CD4-positive, alpha-beta T cell treated with Interleukin-6 for 4 hours (primary cell): Measurements from ENCODE around the gene CALB2.

Experiments used
- DNase-seq: peaks from one replicate; pipeline ENCODE4 v3.0.0-alpha.2; 2020; ENCODE audit warnings: mixed read lengths

CALB2 gene

DNA sequence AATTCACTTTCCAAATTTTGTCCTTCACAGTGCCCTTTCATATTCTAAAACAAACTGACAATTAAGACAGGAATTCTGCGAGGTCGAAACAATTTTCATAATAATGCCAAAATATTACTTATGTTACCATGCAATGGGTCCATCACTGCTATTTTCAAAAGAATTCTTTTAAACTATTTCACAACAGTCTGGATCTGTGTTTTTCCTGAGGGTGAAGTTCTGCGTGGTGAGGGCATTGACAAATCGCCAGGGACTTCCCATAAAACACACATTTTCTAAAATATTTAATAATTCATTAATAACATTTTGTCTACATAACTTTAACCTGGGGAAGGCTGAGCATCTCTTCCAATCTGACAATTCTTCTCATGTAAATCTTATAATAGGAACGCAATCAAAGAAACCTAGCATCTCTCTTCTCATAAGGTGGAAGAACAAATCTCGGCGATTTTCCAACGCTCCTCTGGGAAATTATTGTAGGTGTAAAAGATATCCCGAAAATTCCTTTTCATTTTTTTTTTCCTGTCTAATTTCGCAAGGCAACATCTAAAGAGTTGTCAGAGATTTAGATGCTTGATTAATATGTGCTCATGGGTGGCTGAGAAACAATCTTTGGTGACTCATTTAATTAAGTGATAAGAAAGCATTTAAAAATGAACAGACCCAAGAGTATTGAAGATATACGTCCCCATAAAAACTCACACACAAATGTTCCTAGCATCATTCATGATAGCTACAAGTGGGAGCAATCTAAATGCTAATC is 41.5 kb downstream of the CALB2 start:
- no peak for DNase-seq

DNA sequence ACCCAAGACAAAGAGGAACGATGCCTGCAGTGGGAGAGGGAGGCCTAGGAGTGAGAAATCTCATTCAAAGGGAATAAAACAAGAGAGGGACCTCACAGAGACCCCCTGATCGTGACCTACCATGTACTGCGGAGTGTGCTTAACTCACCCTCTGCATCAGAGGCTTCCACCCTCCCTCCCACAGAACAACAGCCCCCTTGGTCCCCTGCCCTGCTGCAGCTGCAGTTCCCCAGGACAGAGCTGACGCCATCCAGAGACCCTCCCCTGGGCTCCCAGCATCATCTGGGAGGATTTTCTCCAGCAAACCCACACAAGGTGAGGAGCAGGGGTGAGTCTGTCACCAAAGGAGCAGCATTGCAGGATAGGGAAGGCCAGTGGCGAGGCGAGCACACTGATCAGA is 43.5 kb downstream of the CALB2 start:
- DNase-seq: no peak

DNA sequence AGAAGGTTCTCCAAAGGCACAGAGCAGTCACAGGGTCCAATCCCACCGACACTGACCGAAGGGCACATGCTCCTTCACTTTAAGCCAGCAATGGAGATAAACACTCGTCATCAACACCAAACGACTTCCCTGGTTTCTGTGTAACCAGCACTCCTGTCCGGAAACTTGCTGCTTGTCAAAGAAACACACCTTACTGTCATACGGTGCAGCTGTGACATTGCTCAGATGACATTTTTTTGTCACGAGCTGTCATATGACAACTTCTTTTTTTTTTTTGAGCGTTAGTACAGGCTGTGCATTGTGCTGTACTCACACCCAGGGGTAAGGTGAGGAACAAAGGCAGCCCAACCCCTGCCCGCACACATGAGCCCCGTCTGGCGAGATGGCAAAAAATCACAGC is 44.2 kb downstream of the CALB2 start:
- DNase-seq: no peak

DNA sequence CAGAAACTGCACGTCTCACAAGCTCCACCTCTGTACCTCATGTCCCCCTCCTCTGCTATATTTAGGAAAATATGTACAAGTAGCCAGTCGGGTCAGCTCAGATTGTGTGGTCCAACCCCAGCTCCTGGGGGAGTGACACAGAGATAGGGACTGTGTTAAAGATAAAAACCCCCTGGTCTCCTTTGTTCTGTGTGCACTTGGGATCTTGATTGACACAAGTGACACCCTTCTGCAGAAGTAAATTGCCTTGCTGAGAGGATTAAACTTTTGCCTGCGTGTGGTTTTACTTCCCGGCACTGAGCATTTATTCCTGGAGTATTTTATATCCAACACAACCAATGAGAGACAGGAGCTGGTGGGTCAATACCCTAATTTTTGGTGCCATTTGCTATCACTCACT is 45.8 kb downstream of the CALB2 start:
- DNase-seq: no peak

DNA sequence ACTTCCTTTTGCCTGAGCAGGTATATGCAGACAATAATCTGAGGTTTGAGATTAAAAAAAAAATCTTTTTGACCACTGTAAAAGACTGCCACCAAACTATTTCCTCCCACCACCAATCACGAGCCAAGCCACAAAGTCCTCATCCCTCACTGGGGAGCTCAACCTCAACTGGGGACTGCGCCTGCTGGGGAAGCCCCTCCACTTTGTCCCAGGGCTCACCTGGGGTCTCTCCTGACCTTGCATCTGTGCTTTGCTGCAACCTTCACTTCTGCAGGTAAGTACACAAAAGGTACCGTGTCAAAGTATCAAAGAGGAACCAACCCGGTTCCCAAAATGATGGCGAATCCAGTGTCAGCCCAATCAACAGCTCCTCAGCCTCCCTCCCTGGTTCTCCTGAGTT is 47.8 kb downstream of the CALB2 start:
- no peak for DNase-seq

DNA sequence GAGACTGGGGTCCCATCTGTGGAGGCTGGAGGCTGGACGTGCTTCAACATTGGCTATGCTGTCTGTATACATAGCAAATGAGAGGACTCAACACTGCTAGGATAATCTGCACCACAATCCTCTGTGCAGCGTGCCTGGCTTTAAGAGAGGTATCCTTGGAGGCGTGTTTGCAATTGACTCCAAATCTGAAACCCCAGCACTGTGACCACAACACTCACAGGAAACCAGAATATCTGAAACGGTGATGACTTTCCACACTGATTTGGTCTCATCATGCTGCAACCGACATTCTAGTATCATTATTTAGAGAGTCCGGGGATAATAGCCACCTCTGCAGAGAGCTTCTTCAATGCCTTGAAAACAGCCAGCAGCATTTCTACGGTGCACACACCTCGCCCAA is 48.2 kb downstream of the CALB2 start:
- no peak for DNase-seq

DNA sequence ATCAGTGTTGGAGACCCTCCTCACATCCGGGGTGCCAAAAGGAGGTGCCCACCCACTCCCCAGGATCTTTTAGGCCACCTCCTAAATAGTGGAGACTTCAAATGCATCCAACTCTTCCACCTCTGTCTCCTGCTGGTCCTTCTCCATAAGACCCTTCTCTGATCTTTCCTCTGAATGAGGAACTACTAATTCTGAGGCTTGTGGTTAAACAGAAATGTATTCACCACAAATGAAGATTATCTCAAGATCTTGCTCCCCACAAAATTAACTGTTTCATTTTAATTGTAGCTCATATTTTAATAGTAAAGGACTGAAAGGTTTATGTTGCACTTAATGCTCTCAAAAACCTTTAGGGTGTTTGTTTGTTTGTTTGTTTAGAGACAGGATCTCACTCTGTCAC is 49.2 kb downstream of the CALB2 start:
- no peak for DNase-seq

DNA sequence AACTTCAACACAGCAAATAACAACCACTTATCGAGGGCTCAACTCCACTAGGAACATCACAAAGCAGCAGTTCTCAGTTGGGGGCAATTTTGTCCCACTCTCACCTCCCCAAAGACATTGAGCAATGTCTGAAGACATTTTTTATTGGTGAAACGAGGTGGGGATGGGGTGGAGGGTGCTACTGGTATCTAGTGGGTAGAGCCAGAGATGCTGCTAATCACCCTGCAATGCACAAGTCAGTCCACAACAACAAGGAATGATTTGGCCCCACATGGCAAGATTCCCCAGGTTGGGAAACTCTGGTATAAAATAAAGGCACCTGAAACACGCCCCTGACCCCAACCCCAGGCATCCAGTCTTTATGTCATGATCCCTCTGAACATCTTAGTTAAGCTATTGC is 50.0 kb downstream of the CALB2 start:
- DNase-seq: no peak

DNA sequence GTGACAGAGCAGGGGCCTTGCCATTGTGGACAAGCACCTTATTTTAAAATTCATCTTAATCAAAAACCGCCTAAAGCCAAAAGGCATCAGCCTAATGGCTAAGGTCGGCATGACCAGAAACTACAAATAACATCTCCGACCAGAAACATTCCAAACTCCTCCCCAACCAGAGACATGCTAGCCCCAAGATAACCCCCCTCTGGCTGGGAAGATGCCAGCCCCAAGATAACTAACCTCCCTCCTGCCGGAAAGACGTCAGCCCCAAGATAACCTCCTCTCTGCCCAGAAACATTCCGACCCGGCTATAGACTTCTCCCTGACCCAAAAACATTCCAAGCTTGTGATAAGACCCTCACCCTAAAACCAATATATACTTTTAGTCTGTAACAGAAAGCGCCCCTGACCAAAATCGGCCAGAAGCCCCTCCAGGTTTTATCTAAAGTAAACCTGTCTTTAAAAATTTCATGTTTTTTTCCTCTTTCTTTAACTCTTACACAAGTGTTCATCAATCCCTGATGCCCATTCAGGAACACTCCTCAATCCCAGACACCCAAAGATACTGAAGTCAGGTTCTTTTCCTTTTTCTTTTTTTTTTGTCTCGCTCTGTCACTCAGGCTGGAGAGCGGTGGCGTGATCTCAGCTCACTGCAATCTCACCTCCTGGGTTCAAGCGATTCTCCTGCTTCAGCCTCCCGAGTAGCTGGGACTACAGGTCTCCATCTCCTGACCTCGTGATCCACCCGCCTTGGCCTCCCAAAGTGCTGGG is 50.7 kb downstream of the CALB2 start:
- DNase-seq: no peak

DNA sequence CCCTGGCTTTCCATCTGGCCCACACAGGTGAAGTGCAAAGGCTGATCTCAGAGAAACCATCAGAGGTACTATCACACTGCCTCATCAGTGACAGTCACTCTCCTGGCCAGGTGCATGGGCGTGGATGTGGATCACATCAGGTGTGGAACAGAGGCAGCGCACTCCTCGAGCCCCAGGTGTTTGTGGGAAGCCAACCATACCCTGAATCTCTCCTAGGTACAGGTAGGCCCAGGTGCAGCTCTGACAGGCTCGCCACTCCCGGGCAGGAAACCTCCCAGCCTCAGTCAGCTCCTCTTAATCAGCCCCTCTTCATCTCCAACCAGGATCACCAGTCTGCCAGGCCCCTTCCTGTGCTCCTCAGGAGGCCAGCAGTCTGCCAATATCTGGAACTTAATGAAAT is 51.6 kb downstream of the CALB2 start:
- DNase-seq: no peak

DNA sequence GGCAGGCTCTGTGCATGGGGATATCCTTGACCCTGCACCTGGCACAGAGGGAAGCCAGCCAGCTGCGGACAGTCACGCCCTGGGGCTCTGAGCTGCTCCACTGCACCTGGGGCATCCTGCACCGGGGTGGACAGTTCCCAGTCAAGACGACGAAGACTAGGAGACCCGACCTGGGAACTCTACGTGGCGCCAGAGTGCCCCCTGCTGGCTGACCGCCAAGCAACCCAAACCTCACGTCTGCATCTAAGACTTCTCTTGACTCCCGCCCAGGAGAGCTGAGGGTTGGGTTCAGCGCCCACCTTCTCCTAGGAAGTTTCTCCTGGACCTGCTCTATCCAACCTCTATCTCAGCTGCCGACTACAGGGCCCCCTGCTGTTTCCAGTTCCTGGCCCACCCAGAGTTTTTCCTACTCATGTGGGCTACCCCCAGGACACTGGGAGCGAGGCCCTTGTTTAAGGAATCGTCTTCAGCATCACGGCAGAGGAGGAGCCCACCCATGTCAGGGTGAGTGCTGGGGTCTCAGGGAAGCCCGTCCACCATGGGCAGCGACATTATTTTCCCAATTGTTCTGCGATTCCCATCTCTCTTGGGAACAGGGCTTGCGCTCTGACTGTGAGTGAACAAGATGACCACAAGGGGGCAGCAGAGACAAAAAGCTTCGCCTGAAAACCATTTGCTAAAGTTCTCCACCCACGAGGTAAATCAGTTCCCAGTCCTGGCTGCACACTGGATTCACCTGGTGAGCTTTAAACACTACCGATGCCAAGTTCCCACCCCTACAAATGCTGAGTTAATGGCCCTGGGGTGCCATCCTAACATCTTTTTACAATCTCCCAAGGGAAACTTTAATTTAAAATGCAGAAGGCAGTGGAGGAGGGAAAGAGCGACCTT is 54.0 kb downstream of the CALB2 start:
- peak; percentile 76 for DNase-seq

DNA sequence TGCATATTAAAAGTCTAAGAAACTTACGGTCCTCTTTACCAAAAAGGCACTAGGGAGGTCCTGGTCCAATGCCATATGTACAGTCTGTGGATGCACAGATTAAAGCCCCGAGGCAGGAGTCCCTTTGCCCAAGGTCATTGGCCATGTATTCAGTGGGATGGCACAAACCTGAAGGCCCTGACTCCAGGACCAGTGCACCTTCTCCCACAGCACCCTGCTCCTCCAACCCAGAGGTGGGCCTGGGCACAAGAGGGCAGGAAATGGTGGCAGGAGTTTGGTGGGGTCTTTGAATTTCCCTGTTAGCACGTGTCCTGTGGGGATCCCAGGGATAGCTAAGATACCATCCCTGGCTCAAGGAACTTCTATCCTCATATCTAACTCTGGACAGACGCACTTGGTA is 54.8 kb downstream of the CALB2 start:
- no peak for DNase-seq

DNA sequence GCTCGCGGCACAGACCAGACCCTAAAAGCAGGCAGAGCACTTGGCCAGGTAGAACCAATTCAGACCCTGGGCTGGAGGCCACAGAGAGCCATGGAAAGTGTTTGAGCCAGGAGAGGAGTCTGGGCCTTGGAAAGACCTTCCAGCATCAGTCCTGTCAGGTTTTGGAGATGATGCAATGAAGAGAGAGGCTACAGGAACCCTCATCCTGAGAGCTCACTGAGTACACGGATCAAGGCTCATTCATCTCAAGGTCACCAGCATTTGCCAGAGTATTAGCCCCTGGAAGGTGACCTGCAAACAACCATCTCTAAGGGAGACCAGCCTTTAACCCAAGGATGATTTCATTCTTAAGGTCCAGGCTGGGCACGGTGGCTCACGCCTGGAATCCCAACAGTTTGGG is 55.5 kb downstream of the CALB2 start:
- no peak for DNase-seq

DNA sequence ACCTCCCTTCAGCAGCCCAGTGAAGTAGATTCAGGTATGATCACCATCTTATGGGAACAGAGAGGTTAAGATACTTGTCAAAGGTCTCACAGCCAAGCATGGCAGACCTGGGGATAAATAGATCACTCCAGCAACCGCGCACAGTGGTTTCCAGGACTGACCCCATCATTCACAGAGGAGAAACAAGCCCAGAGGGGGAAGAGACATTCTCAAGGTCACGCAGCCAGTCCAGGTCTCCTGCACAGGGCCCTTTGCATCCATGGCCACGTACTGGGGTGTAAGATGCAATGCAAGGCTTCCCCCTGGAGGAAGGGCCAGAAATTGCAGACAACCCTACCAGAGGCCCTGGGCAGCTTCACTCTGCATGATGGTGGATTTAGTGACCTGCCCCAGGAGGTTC is 63.4 kb downstream of the CALB2 start:
- DNase-seq: peak; percentile 6

DNA sequence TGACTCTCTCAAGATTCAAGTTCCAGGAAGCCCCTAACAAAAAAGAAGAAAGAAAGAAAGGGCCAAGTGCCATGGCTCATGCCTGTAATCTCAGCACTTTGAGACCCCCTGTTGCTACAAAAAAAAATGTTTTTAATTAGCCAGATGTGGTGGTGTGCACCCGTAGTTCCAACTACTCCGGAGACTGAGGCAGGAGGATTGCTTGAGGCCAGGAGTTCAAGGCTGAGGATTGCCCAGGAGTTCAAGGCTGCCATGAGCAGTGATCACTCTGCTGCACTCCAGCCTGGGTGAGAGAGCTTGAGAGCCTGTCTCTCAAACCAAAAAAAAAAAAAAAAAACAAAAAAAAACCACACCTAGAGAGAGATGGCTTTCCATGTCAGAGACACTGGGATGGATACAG is 64.5 kb downstream of the CALB2 start:
- no peak for DNase-seq

DNA sequence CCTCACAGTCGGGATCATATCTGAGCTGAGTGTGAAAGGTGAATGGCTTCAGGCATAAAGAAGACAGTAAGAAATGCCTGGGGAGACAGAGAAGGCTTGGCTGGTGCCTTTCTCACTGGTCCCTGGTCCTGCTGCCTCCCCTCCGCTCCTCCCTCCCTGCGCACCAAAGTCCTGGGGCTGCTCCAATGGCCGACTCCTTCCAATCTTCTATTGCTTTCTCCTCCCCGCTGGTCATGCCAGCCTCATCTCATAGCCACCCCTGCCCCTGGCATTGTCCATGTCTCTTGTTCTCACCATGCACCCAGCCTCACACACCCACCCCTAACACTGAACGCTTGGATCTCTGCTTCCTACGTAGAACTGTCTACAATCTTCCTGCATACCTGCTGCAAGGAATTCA is 65.3 kb downstream of the CALB2 start:
- no peak for DNase-seq

DNA sequence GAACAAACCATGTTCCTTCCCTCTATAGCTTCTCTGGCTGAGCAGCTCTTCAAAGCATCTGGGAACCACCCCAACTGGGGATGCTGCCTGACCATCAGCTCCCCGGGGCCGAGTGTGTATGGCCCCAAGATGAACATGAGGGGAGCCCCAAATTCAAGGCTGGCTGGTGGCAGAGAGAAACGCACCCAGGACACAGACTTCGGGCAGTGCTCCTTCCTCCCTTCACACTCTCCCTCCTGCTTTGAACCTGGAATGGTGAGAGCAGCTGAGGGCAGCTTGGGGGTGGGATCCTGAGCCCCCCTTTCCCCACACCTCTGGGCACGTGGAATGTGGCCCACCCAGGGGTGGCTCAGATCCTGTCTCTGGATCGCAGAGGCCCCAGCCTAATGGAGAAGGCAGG is 66.1 kb downstream of the CALB2 start:
- DNase-seq: no peak

DNA sequence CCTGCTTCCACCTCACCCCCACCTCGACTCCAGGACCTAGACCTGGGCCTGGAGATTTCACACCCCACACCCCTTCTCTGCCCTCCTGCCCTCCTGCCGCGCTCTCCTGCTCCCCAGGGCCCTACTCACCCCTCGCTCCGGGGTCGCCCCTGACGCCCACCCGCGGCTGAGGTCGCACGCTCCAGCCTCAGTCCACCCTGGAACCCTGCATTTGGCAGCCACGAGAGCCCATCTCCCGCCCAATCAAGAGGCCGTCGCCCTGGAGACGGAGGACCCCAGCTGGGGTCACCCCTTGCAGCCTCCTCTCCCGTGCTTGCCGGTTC is 67.2 kb downstream of the CALB2 start:
- no peak for DNase-seq

DNA sequence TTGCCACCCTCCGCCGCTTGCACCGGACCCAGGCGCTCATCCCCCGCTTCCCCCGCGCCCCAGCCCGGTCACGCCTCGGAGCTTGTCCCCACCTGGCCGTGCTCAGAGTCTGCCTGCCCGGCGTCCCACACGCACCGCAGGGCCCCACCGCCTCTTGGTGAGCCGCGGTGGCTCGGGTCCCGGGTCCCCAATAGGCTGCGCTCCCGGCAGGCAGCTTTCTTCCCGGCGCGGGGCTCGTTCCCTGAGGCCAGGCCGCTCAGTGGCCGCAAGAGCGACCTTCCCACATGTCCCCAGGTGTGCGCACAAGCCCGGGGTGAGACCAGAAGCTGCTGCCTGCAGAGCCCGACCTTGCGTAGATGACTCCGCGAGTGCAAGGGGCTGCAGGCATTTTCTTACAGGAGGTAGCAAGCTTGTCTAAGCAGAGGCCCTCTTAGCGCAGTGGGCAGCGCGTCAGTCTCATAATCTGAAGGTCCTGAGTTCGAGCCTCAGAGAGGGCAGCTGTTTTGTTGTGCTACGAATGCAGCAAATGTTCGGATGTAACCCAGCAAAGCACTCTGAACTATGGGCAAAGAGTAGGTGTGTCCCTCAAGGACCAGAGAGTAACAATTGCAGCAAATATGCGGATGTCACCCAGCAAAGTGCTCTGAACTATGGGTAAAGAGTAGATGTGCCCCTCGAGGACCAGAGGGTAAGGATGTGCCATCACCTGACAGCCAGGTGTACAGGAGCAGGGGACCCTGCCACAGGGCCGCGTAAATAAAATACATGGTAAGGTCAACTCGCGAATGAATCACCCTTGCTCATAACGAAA is 67.8 kb downstream of the CALB2 start:
- no peak for DNase-seq

DNA sequence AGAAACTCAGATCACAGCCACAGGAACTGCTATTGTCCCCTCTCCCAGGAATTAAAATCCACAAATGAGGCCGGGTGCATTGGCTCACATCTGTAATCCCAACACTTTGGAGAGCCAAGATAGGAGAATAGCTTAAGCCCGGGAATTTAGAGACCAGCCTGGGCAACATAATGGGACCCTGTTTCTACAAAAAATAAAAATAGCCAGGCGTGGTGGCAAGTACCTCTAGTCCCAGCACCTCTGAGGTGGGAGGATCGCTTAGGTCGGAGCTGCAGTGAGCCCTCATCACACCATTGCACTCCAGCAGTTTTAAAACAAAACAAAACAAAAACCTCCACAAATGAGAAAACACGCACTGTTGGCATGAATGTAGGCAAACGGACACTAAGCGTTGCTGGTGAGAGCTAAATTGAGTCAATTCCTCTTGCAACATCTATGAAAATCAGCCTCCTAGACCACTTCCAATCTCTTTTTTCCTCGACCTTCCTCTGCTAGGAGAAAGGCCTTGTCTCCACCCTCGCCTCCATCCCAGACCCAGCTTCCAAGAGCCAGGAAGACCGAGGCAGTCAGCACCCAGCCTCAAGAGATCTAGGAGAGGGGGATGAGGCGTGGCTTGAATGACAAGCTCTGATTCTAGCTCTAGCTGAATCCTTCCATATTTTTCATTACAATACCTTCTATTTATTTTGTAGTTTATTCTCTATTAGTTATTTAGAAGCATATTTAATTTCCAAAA is 68.5 kb downstream of the CALB2 start:
- DNase-seq: no peak

DNA sequence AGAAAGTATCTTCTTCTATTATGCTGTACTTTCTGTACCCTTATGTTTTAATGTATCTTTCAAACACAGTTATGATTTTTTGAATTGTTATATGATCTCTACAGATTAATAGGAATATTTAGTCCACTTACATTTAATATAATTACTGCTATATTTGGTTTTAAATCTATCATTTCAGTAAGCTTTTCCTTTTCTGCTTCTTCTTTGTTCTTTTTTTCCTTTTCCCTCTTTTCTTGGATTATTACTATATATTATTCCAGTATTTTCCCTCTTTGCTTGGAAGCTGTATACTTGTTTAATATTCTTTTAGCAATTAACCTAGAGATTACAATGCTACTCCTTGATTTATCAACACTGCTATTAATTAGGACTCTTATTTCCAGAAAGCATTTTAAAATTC is 69.9 kb downstream of the CALB2 start:
- no peak for DNase-seq

DNA sequence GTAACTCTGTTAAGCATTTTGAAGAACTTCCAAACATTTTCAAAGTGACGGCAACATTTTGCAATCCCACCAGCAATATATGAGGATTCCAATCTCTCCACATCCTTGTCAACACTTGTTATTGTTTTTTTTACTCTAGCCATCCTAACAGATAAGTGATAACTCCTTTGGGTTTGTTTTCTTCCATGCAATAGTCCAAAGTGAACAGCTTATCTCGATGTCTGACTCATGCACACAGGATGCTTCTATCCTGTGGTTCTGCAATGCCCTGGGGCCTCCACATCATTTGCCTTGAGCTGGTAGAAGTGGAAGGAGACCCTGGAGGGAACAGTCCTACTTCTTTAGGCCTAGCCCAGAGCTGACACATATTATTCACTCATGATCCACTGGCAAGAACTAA is 70.4 kb downstream of the CALB2 start:
- no peak for DNase-seq
